ENCODE measurements around the gene S100A12. TPM values are rescaled to one million over a fixed set of nuclear protein-coding genes. Genes with fewer than 3 reads are reported as not detected.

The S100A12 gene
- total RNA-seq, 1 experiment from 2014 or later: not detected

DNA sequence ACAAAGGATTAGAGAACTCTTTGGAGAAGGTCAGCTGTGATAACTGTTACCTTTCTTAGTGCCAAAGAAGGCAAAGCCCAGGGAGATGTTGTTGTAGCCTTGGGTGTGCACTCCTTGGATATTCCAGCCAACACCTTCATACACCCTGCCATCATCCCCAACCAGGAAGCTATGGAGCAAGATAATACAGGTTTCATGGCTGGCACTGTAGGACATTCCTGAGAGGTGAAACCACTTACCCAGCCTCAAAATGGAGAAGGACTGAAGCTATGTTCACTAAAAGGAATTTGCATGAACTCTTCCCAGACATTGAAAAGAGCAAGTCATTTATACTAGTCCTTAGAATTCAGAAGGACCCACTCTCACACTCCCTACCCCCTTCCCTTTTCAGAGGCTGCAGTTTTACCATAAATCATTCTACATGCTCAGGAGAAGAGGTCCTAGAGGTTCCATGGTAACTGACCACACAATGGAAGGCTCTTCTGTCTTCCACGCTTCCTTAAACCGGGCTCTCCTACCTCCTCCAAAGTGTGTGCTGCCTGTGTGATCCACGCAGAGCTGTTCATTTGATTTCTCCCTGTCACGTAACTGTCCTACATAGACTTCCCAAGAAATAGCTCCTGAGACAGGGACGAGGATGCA is 32.3 kb downstream of the S100A12 start:
- TF ChIP-seq, protein P1, sequence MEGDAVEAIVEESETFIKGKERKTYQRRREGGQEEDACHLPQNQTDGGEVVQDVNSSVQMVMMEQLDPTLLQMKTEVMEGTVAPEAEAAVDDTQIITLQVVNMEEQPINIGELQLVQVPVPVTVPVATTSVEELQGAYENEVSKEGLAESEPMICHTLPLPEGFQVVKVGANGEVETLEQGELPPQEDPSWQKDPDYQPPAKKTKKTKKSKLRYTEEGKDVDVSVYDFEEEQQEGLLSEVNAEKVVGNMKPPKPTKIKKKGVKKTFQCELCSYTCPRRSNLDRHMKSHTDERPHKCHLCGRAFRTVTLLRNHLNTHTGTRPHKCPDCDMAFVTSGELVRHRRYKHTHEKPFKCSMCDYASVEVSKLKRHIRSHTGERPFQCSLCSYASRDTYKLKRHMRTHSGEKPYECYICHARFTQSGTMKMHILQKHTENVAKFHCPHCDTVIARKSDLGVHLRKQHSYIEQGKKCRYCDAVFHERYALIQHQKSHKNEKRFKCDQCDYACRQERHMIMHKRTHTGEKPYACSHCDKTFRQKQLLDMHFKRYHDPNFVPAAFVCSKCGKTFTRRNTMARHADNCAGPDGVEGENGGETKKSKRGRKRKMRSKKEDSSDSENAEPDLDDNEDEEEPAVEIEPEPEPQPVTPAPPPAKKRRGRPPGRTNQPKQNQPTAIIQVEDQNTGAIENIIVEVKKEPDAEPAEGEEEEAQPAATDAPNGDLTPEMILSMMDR (IDR thresholded peaks at IDR 0.05; ENCODE audit: unreplicated experiment): no peak
- Mint-ChIP-seq H3K4me1 (ENCODE audit: insufficient read depth, unreplicated experiment) (no peaks in the 10 kb centered on the region), H3K27ac (ENCODE audit: low read depth, unreplicated experiment) (no peak overlapping the region), H3K27me3 (ENCODE audit: insufficient read depth, unreplicated experiment) (peaks cover 83% of the 10 kb centered on the region), H3K36me3 (ENCODE audit: insufficient read depth, unreplicated experiment) (no peaks in the 10 kb centered on the region), H3K4me3 (ENCODE audit: unreplicated experiment) (no peak overlapping the region), H3K9me3 (ENCODE audit: unreplicated experiment) (peaks cover 8% of the 10 kb centered on the region)
- intact Hi-C loops (cut with micrococcal nuclease): no loop called here
- no TSS peak for BruUV-seq (replicated peaks)
- DNase-seq (ENCODE audit: unreplicated experiment): no peak
- CTCF ChIA-PET: interaction anchor here (0.7 to 28.2 kb wide), 4 partner anchors 8 to 313 kb away, joined by 3 to 1438 read pairs (median 25); no protein-coding TSS in a partner anchor
- POLR2A ChIA-PET: interaction anchor here (1.1 to 1.2 kb wide), 3 partner anchors 15 to 159 kb away, joined by 3 to 5 read pairs (median 4); partner anchors contain the start of gene S100A9

GRCh38 chr1:153342178-153342577 is 33.2 kb downstream of the S100A12 start:
- no peaks in the 10 kb centered on the region for H3K4me1 Mint-ChIP-seq (ENCODE audit: insufficient read depth, unreplicated experiment)
- intact Hi-C loops (cut with micrococcal nuclease): no loop called here
- H3K27me3 Mint-ChIP-seq (ENCODE audit: insufficient read depth, unreplicated experiment): peaks cover 83% of the 10 kb centered on the region

GRCh38 chr1:153341431-153341934 is 33.9 kb downstream of the S100A12 start:
- no peaks in the 10 kb centered on the region for H3K4me1 Mint-ChIP-seq (ENCODE audit: insufficient read depth, unreplicated experiment)
- ChIA-PET CTCF (interaction anchor here (1.1 to 28.2 kb wide), 3 partner anchors 12 to 155 kb away, joined by 3 to 1438 read pairs (median 46); no protein-coding TSS in a partner anchor), POLR2A (no interaction called here)
- H3K27ac Mint-ChIP-seq (ENCODE audit: low read depth, unreplicated experiment): no peak overlapping the region
- DNase-seq (ENCODE audit: unreplicated experiment): no peak
- no peak overlapping the region for H3K4me3 Mint-ChIP-seq (ENCODE audit: unreplicated experiment)
- H3K27me3 Mint-ChIP-seq (ENCODE audit: insufficient read depth, unreplicated experiment): peaks cover 83% of the 10 kb centered on the region
- intact Hi-C loops (cut with micrococcal nuclease): no loop called here
- BruUV-seq (replicated peaks): no TSS peak
- TF ChIP-seq, protein P1 (IDR thresholded peaks at IDR 0.05; ENCODE audit: unreplicated experiment): no peak
- no peaks in the 10 kb centered on the region for H3K36me3 Mint-ChIP-seq (ENCODE audit: insufficient read depth, unreplicated experiment)
- H3K9me3 Mint-ChIP-seq (ENCODE audit: unreplicated experiment): peaks cover 8% of the 10 kb centered on the region

More at GRCh38 chr1:153342178-153342577, 33.2 kb downstream of the S100A12 start:
- no TSS peak for BruUV-seq (replicated peaks)
- ChIA-PET POLR2A (interaction anchor here (0.7 to 1.2 kb wide), 2 partner anchors 16 to 24 kb away, joined by 3 to 5 read pairs; partner anchors contain the start of gene S100A9), CTCF (interaction anchor here (5.4 to 28.2 kb wide), 2 partner anchors 12 to 154 kb away, joined by 46 to 1438 read pairs; no protein-coding TSS in a partner anchor)
- no peak overlapping the region for H3K27ac Mint-ChIP-seq (ENCODE audit: low read depth, unreplicated experiment)
- no peak for DNase-seq (ENCODE audit: unreplicated experiment)
- TF ChIP-seq, protein P1 (IDR thresholded peaks at IDR 0.05; ENCODE audit: unreplicated experiment): no peak
- no peaks in the 10 kb centered on the region for H3K36me3 Mint-ChIP-seq (ENCODE audit: insufficient read depth, unreplicated experiment)
- no peak overlapping the region for H3K4me3 Mint-ChIP-seq (ENCODE audit: unreplicated experiment)
- H3K9me3 Mint-ChIP-seq (ENCODE audit: unreplicated experiment): peaks cover 8% of the 10 kb centered on the region

DNA sequence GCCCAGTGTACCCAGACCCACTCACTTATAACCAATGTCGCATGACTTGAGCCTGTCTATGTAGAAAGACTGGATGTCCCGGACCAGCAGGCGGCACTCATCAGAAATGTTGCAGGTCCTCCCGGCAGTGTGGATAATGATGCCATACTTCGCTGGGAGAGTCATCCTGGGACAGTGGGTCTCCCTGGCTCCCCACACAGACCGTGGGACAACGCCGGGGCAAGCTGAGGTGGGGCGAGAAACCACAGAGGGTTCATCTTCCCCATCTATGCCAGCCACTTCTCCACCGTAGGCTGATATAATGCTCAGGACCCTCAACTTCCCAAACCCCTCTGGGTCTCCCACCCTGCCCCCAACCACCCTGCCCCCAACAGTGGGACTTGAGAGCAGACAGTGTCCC is 35.1 kb downstream of the S100A12 start:
- Mint-ChIP-seq H3K27me3 (ENCODE audit: insufficient read depth, unreplicated experiment) (peaks cover 78% of the 10 kb centered on the region), H3K27ac (ENCODE audit: low read depth, unreplicated experiment) (no peak overlapping the region), H3K4me1 (ENCODE audit: insufficient read depth, unreplicated experiment) (no peaks in the 10 kb centered on the region), H3K36me3 (ENCODE audit: insufficient read depth, unreplicated experiment) (no peaks in the 10 kb centered on the region), H3K4me3 (ENCODE audit: unreplicated experiment) (no peak overlapping the region), H3K9me3 (ENCODE audit: unreplicated experiment) (peaks cover 8% of the 10 kb centered on the region)
- no TSS peak for BruUV-seq (replicated peaks)
- ChIA-PET CTCF (no interaction called here), POLR2A (no interaction called here)
- intact Hi-C loops (cut with micrococcal nuclease): no loop called here
- TF ChIP-seq, protein P1 (IDR thresholded peaks at IDR 0.05; ENCODE audit: unreplicated experiment): no peak
- no peak for DNase-seq (ENCODE audit: unreplicated experiment)
